Jurkat, Clone E6-1 (cell line): ENCODE data around the gene C11orf58.

ENCODE experiments used
- DNase-seq: peaks from one replicate; pipeline ENCODE4 v3.0.0-alpha.2; 2011; ENCODE audit warnings: low read depth, low spot score
- H3K4me3 ChIP-seq: 2 replicates; pipeline ENCODE4 v1.5.1; 2011; ENCODE audit warnings: mild to moderate bottlenecking, low read length, control low read depth, moderate library complexity

C11orf58 gene

DNA sequence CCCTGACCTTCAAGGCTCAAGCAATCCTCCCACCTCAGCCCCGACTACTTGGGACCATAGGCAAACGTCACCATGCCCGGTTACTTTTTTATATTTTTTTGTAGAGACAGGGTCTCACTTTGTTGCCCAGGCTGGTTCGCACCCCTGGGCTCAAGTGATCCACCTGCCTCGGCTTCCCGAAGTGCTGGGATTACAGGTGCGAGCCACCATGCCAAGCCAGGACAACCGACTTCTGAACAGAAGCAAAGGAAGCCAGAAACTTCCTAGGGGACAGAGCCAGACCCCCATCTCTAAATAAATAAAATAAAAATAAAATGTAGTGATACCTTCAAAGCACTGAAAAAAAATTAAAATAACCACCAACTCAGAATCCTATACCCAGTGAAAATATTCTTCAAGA lies 26.4 kb downstream of the C11orf58 start:
- no peak for DNase-seq
- H3K4me3 ChIP-seq: no peak overlapping the region

DNA sequence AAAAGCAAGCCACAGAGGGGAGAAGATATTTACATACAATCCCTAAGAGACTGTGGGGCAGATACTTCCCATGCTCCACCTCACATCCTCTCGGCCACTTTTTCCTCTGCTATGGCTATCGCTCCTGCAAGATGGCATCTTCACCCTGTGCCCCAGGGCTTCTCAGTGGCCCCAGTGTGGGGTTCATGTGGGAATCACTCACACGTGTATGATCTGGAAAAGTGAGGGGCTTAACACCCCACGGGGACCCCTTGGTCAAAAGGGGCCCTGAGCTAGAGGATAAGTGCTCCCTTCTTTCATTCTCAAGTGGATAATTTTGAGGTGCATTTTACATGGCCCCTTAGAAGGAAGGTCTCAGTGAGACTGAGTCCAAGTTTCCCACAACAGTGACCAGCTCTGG lies 28.7 kb downstream of the C11orf58 start:
- H3K4me3 ChIP-seq: no peak overlapping the region
- no peak for DNase-seq

- no peak for DNase-seq
- H3K4me3 ChIP-seq: no peak overlapping the region
Measured at GRCh38 chr11:16767957-16768356, 29.5 kb downstream of the C11orf58 start.

- H3K4me3 ChIP-seq: no peak overlapping the region
- DNase-seq: no peak
Measured at GRCh38 chr11:16769386-16769785, 30.9 kb downstream of the C11orf58 start.

DNA sequence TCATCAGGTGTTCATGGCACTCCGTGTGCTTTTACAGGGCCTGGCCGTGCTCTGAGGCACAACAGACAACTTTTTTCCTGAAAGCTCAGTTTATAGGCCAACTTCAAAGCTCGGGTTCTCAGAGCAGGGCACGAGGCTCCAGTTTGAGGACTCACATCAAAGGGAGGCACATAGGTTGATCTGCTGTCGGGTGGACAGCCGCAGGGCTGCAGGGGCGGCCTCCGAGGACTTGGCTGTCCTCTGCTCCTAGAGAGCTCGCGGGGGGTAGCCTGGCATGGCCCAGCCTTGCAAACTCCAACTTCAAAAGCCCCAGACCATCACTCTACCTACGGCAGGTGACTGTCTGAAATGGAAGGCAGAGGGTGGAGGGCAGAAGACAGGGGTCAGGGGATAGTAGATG lies 31.6 kb downstream of the C11orf58 start:
- DNase-seq: no peak

GRCh38 chr11:16771350-16772140 lies 33.1 kb downstream of the C11orf58 start:
- no peak for DNase-seq
- no peak overlapping the region for H3K4me3 ChIP-seq

More for the DNA sequence above, 31.6 kb downstream of the C11orf58 start:
- no peak overlapping the region for H3K4me3 ChIP-seq

- DNase-seq: no peak
- no peak overlapping the region for H3K4me3 ChIP-seq
Measured at GRCh38 chr11:16772141-16772512, 33.7 kb downstream of the C11orf58 start.

DNA sequence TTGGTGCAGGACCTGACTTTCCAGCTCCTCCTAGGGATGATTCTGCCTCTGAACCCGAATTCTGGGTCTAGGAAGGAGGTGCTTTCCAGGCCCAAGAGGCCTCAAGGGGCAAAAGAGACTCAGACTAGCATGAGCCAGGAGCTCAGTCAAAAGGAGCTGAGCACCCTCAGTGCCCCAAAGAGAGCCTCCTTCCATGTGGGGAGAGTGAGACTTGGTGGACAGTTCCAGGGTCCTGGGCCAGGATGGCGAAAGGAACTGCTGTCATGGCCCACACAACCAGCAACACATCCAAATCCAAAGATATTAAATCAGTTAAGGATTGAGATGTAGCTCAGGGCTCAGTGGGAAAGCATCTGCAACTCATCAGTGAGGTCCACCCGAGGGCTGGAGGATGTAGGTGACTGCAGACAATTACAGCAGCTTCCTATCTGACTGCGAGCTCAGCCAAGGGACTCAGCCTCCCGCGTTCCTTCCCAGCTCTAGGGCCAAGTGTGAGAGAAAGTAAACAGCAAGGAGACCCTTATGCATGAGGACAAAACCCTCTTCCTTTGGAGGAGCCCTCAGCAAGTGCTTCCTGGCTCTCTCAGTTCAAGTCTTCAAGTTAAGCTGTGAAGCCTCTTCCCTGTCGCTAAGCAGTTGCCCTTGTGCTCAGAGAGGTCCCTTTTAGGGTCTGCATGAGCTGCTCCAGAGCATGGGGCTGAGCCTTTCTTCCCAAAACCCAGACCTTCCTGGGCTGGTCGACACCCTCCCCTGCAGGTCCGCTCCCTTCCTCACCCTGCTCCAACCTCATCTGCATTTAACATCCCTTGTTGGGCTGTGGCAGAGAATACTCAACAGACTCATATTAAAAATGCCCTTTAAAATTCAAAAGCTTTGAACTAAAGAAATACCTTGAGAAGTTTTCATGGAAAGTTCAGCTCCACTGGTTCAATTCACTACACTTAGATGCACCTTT lies 35.8 kb downstream of the C11orf58 start:
- DNase-seq: no peak
- H3K4me3 ChIP-seq: no peak overlapping the region

DNA sequence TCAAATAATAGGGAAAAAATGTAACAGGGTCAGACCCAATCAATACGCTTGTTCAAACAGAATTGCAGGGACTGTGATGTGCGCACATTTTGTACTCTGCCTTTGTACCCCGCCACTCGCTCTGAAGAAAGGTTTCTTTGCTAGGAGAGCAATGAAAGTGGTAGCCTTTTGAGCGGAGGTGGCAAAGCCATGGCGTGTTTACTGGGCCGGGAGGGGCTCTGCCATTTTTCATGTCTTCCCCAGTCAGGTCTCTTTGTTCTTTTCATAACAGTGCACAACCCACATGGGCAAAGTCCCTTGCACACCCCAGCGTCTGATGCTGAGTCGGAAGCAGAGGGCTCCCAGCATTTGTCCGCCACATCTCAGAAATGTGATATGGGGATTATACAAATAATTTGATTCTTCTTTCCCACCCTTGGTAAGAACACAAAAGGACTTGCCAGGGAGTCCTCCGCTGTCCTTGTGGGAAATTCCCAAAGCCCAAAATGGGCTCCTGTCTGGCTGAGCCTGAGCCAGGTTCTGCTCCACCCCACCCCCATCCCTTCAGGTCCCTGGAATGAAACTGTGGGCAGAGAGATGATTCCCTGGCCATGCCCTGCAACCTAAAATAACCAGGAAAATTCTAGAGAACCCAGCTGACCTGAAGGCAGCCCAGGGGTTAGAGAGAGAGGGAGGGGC lies 36.6 kb downstream of the C11orf58 start:
- DNase-seq: no peak

GRCh38 chr11:16775614-16776283 lies 37.3 kb downstream of the C11orf58 start:
- no peak for DNase-seq
- no peak overlapping the region for H3K4me3 ChIP-seq

More for the DNA sequence above, 36.6 kb downstream of the C11orf58 start:
- H3K4me3 ChIP-seq: no peak overlapping the region

- no peak overlapping the region for H3K4me3 ChIP-seq
- no peak for DNase-seq
Measured at GRCh38 chr11:16776711-16777612, 38.5 kb downstream of the C11orf58 start.

- DNase-seq: no peak
- H3K4me3 ChIP-seq: no peak overlapping the region
Measured at GRCh38 chr11:16777613-16777975, 39.1 kb downstream of the C11orf58 start.

DNA sequence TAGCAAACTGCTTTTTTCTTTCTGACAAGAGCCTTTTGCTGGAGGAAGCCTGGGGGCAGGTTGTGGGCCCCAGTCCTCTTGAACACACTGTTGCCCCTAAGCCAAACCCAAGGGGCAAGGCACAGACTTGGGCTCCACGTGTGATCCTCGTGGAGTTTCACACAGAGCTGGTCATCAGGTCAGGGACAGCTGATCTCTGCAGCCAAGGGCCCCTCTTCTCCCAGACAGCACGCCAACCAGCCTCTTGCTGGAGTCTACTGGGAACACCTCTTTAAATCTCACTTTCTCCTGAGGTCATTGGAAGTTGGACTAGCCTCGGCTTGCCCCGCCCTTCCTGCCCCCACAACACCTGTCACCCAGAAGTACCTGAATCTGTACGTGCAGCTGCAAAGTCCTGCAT lies 39.8 kb downstream of the C11orf58 start:
- H3K4me3 ChIP-seq: no peak overlapping the region
- DNase-seq: no peak

DNA sequence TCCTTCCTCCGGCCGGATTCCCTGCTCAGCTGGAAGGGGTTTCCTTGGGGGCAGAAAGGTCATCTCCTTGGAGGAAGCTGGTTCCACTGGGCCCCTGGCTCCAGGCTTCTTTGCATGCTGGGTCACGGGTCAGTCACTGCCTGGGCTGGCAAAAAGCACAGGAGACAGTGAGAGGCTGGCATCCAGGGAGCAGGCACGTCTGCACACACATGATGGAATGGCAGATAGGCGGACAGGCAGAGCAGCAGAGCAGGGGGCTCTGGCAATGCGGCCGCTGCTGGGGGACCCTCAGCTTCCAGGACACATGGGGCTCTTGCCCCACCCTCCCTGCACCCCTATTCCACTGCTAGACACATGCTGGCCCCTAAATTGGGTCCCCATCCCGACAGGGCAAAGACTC lies 40.4 kb downstream of the C11orf58 start:
- no peak overlapping the region for H3K4me3 ChIP-seq
- DNase-seq: no peak

DNA sequence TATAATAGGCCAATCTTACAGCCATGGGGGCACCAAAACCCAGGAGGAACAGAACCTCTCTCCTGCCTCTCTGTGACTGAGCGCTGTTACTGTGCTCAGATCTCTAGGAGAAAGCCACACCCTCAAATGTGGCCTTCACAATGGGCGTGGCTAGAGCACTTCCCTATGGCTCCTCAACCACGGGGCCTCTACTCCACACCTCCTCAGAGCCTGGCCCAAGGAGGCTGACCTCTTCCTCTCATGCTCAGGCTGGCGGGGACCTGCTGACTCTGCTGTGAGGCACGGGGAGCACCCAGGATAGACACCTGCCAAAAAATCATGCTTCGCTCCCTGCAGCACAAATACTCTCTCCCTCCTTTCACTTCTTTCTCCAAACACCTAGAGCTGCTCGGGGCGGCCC lies 41.0 kb downstream of the C11orf58 start:
- DNase-seq: no peak

DNA sequence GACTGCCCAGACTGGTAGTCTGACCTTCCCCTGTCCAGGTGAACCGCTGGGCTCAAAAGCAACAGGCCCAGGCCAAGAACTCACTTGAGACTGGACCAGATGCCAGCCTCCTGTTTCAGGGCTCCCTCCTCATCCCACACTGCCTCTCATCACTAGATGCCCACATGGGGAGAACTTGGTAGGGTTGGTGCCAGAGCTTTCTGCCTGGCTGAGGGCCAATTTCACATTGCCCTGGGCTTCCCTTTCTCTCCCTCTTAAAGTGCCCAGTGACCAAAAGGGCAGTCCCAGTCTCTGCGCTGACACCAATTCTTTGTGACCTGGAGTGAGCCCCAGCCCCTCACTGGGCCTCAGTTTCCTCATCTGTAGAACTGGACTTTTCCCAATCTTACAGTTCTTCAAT lies 41.7 kb downstream of the C11orf58 start:
- DNase-seq: no peak
- no peak overlapping the region for H3K4me3 ChIP-seq

More for the DNA sequence above, 41.0 kb downstream of the C11orf58 start:
- H3K4me3 ChIP-seq: no peak overlapping the region

DNA sequence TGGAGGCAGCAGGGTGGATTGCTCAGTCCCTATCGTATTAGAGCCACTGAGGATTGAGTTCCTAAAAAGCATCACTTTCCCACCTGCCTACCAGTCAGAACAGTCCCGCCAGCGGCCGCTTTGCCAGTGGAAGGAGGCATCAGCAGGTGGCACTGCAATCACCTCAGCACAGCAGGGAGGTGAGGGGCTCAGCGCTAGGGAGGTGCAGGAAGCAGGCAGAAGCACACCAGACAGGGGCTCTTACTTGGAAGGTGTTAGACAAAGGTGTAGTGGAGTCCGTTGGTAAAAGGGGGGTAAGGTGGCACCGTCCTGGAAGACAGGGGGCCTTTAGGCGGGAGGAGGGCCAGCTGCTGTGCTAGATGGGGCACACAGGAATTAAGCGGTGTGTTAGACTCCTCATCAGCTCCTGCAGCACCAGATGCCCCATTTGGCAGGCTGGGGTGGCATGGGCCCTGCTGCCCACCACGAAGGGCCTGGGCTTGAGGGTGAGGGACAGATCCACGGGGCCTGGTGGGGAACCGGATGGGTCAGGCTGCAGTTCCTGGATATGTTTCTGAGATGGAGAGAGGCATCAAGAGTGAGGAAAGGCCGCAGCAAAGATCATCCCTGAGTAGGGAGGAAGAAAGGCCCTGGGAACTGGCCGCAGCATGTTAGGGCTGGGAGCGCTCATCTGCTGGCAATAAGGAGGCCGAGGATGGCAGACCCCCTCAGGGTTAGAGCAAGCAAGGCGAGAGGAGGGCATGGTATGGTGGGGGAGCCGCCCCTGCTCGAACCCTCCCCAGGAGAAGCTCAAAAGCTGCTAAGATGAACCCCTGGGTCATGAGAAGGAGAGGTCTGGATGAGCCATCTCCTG lies 42.5 kb downstream of the C11orf58 start:
- no peak for DNase-seq
- H3K4me3 ChIP-seq: no peak overlapping the region
